Transverse colon (tissue), 4 donors: ENCODE results near the gene OOSP3.

Source experiments
- POLR2A ChIP-seq: fragments of 450-650 bp; IDR thresholded peaks from one replicate; pipeline ENCODE4 v1.6.1; 2016; ENCODE audit warnings: antibody characterized with exemption, mild to moderate bottlenecking, moderate library complexity
- POLR2AphosphoS5 ChIP-seq, 3 donors: sonication (generic); formaldehyde crosslinking; IDR thresholded peaks; one replicate each; pipeline ENCODE4 v1.6.1; 2016; ENCODE audit warnings: antibody characterized with exemption in 3 of 3
- TF ChIP-seq, protein P1 (sequence below), 5 experiments: fragments of 200-600 bp in 3 of 5; fragments of 450-650 bp in 2 of 5; sonication (generic) in 3 of 5; IDR thresholded peaks; 1 replicate in 2 of 5; 2 replicates in 3 of 5; pipeline ENCODE4 v1.5.1; 2016 to 2017; ENCODE audit warnings: antibody characterized with exemption in 5 of 5, inconsistent platforms in 3 of 5, mild to moderate bottlenecking in 2 of 5, moderate library complexity in 1 of 5

DNA sequence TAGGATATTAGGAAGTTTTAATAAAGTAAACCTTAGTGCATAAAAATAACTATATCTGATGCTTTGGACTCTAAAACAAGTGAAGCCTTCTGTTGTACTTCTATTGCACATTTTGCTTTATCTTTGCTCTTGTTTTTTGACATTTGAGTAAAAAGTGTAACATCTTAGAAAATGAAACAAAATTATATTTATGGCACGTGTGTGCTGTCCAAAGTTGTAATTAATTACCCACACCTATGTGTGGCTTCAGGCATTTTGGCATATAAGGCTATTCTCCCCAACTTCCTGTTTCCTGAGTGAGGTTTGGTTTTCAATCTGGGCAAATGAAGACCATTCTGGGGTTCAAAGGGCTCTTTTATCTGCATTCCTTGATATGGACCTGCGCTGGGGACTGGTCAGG lies 59.5 kb downstream of the OOSP3 start, which contains the start of gene OOSP1:
- TF ChIP-seq, protein P1, sequence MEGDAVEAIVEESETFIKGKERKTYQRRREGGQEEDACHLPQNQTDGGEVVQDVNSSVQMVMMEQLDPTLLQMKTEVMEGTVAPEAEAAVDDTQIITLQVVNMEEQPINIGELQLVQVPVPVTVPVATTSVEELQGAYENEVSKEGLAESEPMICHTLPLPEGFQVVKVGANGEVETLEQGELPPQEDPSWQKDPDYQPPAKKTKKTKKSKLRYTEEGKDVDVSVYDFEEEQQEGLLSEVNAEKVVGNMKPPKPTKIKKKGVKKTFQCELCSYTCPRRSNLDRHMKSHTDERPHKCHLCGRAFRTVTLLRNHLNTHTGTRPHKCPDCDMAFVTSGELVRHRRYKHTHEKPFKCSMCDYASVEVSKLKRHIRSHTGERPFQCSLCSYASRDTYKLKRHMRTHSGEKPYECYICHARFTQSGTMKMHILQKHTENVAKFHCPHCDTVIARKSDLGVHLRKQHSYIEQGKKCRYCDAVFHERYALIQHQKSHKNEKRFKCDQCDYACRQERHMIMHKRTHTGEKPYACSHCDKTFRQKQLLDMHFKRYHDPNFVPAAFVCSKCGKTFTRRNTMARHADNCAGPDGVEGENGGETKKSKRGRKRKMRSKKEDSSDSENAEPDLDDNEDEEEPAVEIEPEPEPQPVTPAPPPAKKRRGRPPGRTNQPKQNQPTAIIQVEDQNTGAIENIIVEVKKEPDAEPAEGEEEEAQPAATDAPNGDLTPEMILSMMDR (IDR thresholded peaks at IDR 0.05) = no peak
- TF ChIP-seq POLR2AphosphoS5 (IDR thresholded peaks at IDR 0.05) = no peak
- TF ChIP-seq POLR2A = no peak
